Keratinocyte (primary cell): ENCODE measurements around the gene DDIT3. TPM values are rescaled to one million over a fixed set of nuclear protein-coding genes. Genes with fewer than 3 reads are reported as not detected.

Experiments
- DNase-seq: peaks from one replicate; pipeline ENCODE4 v3.0.0-alpha.2; 2011; ENCODE audit warnings: low read depth, missing footprints, low spot score
- FAIRE-seq: peaks from 2 replicates; lab custom pipeline; 2011; peaks lifted over from hg19 to GRCh38; lab: Jason Lieb, UNC
- H2AFZ ChIP-seq: 2 replicates; pipeline ENCODE4 v1.6.0; 2012; ENCODE audit warnings: low read length, control low read depth, inconsistent platforms; ENCODE audit not compliant: control insufficient read depth
- H3K27ac ChIP-seq: 2 replicates; pipeline ENCODE4 v1.5.1; 2011; ENCODE audit warnings: low read length; ENCODE audit not compliant: control insufficient read depth, insufficient read depth
- H3K27me3 ChIP-seq: 3 replicates; pipeline ENCODE4 v1.6.0; 2011; ENCODE audit warnings: low read length; ENCODE audit not compliant: control insufficient read depth, insufficient read depth; ENCODE audit errors: extremely low read depth
- H3K36me3 ChIP-seq, 2 experiments: 2 replicates in 1 of 2; 3 replicates in 1 of 2; pipeline ENCODE4 v1.5.1; 2011; ENCODE audit warnings: low read length in 2 of 2, mild to moderate bottlenecking in 1 of 2; ENCODE audit not compliant: control insufficient read depth in 2 of 2, insufficient read depth in 2 of 2; ENCODE audit errors: extremely low read depth in 1 of 2
- H3K4me1 ChIP-seq: 3 replicates; pipeline ENCODE4 v1.5.1; 2011; ENCODE audit warnings: low read length; ENCODE audit not compliant: control insufficient read depth, insufficient read depth; ENCODE audit errors: extremely low read depth
- H3K4me2 ChIP-seq: 3 replicates; pipeline ENCODE4 v1.6.0; 2011; ENCODE audit warnings: low read depth, low read length; ENCODE audit not compliant: control insufficient read depth, insufficient read depth; ENCODE audit errors: extremely low read depth
- H3K4me3 ChIP-seq, 3 experiments: fragments of 200-600 bp in 1 of 3; sonication (generic) in 1 of 3; 2 replicates in 2 of 3; 3 replicates in 1 of 3; pipeline ENCODE4 v1.5.1; 2011 to 2016; ENCODE audit warnings: low read length in 3 of 3, mild to moderate bottlenecking in 3 of 3, control low read depth in 2 of 3, inconsistent platforms in 1 of 3, low read depth in 1 of 3, mixed read lengths in 1 of 3, mixed run types in 1 of 3, moderate library complexity in 1 of 3; ENCODE audit not compliant: control insufficient read depth in 2 of 3, insufficient read depth in 2 of 3; ENCODE audit errors: extremely low read depth in 1 of 3
- H3K79me2 ChIP-seq: 2 replicates; pipeline ENCODE4 v1.6.0; 2012; ENCODE audit warnings: low read length; ENCODE audit not compliant: control insufficient read depth, insufficient read depth
- H3K9ac ChIP-seq: 3 replicates; pipeline ENCODE4 v1.6.0; 2011; ENCODE audit warnings: low read length; ENCODE audit not compliant: control insufficient read depth, insufficient read depth; ENCODE audit errors: extremely low read depth
- H3K9me1 ChIP-seq: 3 replicates; pipeline ENCODE4 v1.6.0; 2011; ENCODE audit warnings: low read length; ENCODE audit not compliant: control insufficient read depth, insufficient read depth; ENCODE audit errors: extremely low read depth
- H3K9me3 ChIP-seq: 2 replicates; pipeline ENCODE4 v1.5.1; 2012; ENCODE audit warnings: low read depth, low read length; ENCODE audit not compliant: control insufficient read depth
- H4K20me1 ChIP-seq: 3 replicates; pipeline ENCODE4 v1.6.0; 2011; ENCODE audit warnings: low read length; ENCODE audit not compliant: control insufficient read depth, insufficient read depth; ENCODE audit errors: extremely low read depth
- CTCF ChIP-seq, 3 experiments: IDR thresholded peaks in 1 of 3; conservative IDR thresholded peaks in 1 of 3; optimal IDR thresholded peaks in 1 of 3; 2 replicates in 2 of 3; 3 replicates in 1 of 3; pipeline versions ENCODE3 to v1.5.1; 2011; ENCODE audit warnings: low read length in 3 of 3, mild to moderate bottlenecking in 3 of 3, moderate library complexity in 2 of 3, control low read depth in 1 of 3, inconsistent platforms in 1 of 3; ENCODE audit not compliant: insufficient read depth in 2 of 3; ENCODE audit errors: extremely low read depth in 1 of 3
- EZH2 ChIP-seq: IDR thresholded peaks from one replicate; pipeline ENCODE4 v1.6.1; 2012; ENCODE audit warnings: inconsistent platforms, mild to moderate bottlenecking, low read length, moderate library complexity
- dilution Hi-C: fragments of 300-500 bp; cut with MboI; formaldehyde crosslinking; loops from one replicate; pipeline ENCODE4 v1.7.0; 2020; ENCODE audit warnings: low sequenced_read_pairs; ENCODE audit not compliant: extremely low pct_ligation_motif_present
- polyA plus RNA-seq, 5 experiments: library from polyadenylated mRNA; depleted of rRNA in 3 of 5; stranded (reverse) in 3 of 5; stranded (forward) in 1 of 5; unstranded in 1 of 5; fragments of >200 nt; gene quantifications; 1 replicate in 1 of 5; 2 replicates in 3 of 5; 3 replicates in 1 of 5; pipeline versions ENCODE4 v1.2.1 to v1.2.3, GENCODE V29; 2011 to 2012; ENCODE audit warnings: missing spikeins in 2 of 5, low read depth in 1 of 5, low replicate concordance in 1 of 5

DDIT3 gene
- polyA plus RNA-seq, 1 donor (not counting 4 experiments of a cell fraction or from before 2014, with no cell fraction given) = 25.6 TPM

- Histone ChIP-seq H3K9ac (no peak overlapping the region), H3K27me3 (peaks cover 26% of the 10 kb centered on the region), H3K36me3 (peaks cover 5 to 8% of the 10 kb centered on the region in 2 experiments), H3K4me3 (no peak overlapping the region), H3K79me2 (peaks cover 29% of the 10 kb centered on the region), H2AFZ (no peak overlapping the region), H3K27ac (no peak overlapping the region), H3K9me3 (no peaks in the 10 kb centered on the region), H4K20me1 (peaks cover 4% of the 10 kb centered on the region), H3K4me1 (peaks cover 20% of the 10 kb centered on the region), H3K4me2 (no peak overlapping the region), H3K9me1 (peaks cover 3% of the 10 kb centered on the region)
- no peak for DNase-seq
- TF ChIP-seq CTCF (optimal IDR thresholded peaks at IDR 0.05 in 1 of 3, IDR thresholded peaks at IDR 0.05 in 1 of 3, conservative IDR thresholded peaks at IDR 0.05 in 1 of 3; ENCODE audit: extremely low read depth in 1 of 3, insufficient read depth in 2 of 3, low read length in 3 of 3) (no peak), EZH2 (no peak)
- FAIRE-seq = no peak
- dilution Hi-C loops = no loop called here
Measured at GRCh38 chr12:57548488-57548887, 28.2 kb upstream of the DDIT3 start.

DNA sequence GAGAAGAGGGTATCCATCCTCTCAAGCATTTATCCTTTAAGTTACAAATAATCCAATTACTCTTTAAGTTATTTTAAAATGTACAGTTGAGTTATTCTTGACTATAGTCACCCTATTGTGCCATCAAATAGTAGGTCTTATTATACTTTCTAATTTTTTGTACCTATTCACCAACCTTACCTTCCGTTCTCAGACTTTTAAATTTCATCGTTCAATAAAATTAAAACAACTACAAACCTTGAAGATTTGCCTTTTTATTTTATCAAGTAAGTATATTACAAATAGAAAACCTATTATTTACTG lies 27.6 kb upstream of the DDIT3 start:
- no peaks in the 10 kb centered on the region for H3K9me3 ChIP-seq
- dilution Hi-C loops = no loop called here
- H3K9ac ChIP-seq = no peak overlapping the region
- H3K27ac ChIP-seq = no peak overlapping the region
- H3K79me2 ChIP-seq = peaks cover 33% of the 10 kb centered on the region
- peaks cover 3% of the 10 kb centered on the region for H3K9me1 ChIP-seq
- DNase-seq (no peak), FAIRE-seq (no peak)
- peaks cover 26% of the 10 kb centered on the region for H3K27me3 ChIP-seq
- no peak overlapping the region for H2AFZ ChIP-seq
- no peak overlapping the region for H3K4me3 ChIP-seq
- peaks cover 6 to 8% of the 10 kb centered on the region in 2 experiments for H3K36me3 ChIP-seq
- peaks cover 20% of the 10 kb centered on the region for H3K4me1 ChIP-seq
- H4K20me1 ChIP-seq = peaks cover 7% of the 10 kb centered on the region
- TF ChIP-seq EZH2 (no peak), CTCF (optimal IDR thresholded peaks at IDR 0.05 in 1 of 3, IDR thresholded peaks at IDR 0.05 in 1 of 3, conservative IDR thresholded peaks at IDR 0.05 in 1 of 3; ENCODE audit: extremely low read depth in 1 of 3, insufficient read depth in 2 of 3, low read length in 3 of 3) (no peak)
- H3K4me2 ChIP-seq = no peak overlapping the region
